Subcutaneous adipose tissue (tissue), 4 donors: ENCODE results near the gene LVRN. TPM values are rescaled to one million over a fixed set of nuclear protein-coding genes. Genes with fewer than 3 reads are reported as not detected.

Source experiments
- total RNA-seq, 4 donors: library from RNA; depleted of rRNA; stranded (reverse); fragments of >200 nt; gene quantifications; one replicate each; pipeline ENCODE4 v1.1.0, GENCODE V29; 2016
- TF ChIP-seq, protein P1 (sequence below): fragments of 450-650 bp; IDR thresholded peaks from one replicate; pipeline ENCODE4 v1.5.1; 2016; ENCODE audit warnings: low read depth, mild to moderate bottlenecking, control low read depth, antibody characterized with exemption, moderate library complexity

The LVRN gene
- total RNA-seq, 4 donors from 2014 or later, result 37.2 to 135 (median 96.4) TPM

DNA sequence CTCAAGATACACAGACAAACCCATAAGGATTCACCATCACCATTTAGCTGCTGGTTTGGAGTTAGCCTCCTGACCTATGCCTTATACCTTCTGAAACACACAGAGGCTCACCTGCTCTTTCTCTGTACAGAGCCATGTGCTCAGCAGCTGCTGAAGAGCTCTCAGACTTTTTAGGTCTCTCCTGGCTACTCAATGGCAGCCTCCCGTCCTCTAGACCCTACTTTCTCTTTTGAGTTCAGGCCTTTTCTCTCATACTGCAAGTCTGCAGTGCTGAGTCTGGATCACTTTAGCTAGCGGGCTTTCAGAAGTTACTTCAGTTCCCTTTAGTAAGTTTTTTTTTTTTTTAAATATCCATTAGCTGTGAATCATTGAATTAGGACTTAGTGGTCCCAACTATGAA lies 25.7 kb downstream of the LVRN start:
- TF ChIP-seq, protein P1, sequence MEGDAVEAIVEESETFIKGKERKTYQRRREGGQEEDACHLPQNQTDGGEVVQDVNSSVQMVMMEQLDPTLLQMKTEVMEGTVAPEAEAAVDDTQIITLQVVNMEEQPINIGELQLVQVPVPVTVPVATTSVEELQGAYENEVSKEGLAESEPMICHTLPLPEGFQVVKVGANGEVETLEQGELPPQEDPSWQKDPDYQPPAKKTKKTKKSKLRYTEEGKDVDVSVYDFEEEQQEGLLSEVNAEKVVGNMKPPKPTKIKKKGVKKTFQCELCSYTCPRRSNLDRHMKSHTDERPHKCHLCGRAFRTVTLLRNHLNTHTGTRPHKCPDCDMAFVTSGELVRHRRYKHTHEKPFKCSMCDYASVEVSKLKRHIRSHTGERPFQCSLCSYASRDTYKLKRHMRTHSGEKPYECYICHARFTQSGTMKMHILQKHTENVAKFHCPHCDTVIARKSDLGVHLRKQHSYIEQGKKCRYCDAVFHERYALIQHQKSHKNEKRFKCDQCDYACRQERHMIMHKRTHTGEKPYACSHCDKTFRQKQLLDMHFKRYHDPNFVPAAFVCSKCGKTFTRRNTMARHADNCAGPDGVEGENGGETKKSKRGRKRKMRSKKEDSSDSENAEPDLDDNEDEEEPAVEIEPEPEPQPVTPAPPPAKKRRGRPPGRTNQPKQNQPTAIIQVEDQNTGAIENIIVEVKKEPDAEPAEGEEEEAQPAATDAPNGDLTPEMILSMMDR, result no peak

DNA sequence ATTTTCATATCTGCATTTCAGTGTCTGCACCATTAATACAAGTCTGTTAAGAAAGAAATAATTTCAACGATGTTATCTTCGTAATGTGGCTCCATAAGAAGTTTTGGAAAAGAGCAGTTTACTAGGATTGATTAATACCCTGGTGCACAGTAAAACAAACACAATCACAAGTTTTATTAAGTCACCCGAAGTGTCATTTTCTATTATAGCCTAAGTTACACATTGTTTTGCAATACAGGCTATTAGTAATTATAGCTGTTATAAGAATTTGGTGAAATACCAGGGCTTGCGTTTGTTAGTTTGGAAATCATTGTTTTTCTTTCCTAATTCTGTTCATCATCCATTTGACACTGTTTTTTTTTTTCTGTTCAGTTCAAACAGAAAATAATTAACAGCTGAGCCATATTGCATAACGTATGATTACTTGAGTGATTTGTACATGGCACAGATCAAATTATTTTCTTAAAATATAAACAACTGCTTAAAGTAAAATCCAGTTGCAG lies 30.6 kb downstream of the LVRN start:
- TF ChIP-seq, protein P1, result no peak

DNA sequence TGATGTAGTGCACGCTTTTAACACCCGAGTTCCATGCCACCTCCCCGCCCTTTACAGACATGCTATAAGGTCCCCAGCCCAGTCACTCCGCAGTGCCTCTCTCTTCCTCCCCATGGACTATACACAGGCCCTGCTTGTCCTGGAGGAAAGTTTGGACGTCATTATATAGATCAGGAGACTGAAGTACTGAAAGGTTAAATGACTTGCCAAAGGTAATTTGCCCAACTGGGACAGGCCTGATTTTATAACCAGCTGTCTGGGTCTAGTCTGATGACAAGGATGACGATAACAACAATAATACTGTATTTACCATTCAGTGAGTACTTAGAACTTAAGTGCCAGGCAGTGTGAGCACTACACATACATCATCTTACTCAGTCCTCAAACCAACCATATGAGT lies 33.1 kb downstream of the LVRN start:
- TF ChIP-seq, protein P1, result no peak

DNA sequence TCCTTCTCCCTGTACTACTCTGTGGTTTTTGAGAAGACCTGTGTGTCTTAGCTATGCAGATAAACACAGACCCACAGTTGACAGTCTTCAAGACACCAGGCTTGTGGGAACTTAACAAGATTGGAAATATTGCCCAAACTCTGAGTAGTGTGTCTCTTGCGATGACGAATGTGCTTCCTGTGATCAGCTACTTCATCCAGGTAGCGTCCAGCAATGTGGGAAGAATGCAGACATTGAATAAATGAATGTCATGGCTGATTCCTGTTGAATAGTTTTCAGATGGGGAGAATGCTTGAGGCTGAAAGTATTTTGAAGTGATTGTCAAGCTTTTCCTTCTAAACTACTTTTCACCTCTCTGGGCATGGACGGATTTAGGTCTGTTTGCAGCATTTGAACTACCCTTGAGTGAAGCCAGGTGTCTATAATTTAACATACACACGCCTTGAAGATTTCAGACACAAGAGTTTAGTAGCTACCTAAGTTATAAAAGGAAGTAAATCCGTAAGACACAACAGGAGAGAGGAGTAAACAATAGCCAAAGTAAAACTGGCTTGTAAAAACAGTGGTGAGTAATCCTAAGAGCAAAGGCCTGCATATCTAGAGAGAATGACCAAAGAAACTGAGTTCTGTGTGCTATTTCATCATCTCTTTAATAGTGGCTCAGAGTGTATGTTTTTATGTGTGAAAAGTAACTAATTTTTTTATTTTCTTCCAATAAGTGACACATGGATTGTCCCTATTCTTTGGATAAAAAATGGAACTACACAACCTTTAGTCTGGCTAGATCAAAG lies 40.0 kb downstream of the LVRN start:
- TF ChIP-seq, protein P1, result no peak

DNA sequence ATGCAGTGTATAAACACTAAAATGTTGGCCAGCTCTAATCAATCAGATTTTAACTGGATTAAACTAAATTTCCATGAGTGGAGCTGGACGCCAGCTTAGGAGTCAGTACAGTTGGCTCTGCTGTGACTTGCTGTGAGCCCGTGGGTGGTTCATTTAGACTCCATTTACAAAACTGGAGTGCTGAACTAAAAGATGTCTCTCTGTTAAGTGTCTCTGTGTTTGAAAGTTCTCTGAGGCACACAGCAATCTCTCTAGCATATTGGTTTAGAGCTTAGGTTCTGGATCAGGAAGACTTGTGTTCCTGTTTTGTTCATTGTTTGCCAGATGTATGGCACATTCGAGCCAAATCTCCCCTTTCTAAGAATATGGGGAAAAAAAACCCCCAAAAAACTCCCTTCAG lies 42.0 kb downstream of the LVRN start:
- TF ChIP-seq, protein P1, result no peak

DNA sequence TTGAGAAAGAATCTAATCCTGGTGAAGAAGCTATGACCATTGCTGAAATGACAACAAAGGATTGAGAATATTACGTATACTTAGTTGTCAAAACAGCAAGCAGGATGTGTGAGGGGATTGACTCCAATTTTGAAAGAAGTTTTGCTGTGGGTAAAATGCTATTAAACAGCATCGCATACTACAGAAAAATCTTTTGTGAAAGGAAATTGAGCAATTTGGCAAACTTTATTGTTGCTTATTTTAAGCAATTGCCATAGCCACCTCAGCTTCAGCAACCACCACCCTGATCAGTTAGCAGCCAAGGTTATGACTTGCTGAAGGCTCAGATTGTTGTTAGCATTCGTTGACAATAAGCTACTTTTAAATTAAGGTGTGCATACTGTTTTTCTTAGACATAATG lies 47.5 kb downstream of the LVRN start:
- TF ChIP-seq, protein P1, result no peak

DNA sequence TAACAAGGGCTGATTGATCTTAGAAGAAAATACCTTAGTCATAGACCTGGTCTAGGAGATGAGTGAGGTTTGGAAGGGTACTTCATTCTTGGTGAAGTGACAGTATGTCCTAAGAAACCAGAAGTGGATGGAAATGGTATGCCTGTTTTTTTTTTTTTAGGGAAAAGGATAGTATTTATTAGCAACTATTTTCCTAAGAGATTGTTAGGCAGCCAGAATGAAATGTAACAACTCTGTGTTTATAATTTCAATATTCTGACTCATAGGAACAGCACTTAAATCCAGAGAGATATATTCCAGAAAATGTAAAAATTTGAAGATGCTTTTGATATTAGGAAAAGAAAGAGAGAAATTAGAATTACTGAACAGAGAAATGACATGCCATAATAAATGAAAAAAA lies 48.8 kb downstream of the LVRN start:
- TF ChIP-seq, protein P1, result no peak
